Osteoblast (primary cell): ENCODE measurements around the gene ATP5PO. TPM values are rescaled to one million over a fixed set of nuclear protein-coding genes. Genes with fewer than 3 reads are reported as not detected.

ENCODE experiments used
- DNase-seq: peaks from one replicate; pipeline ENCODE4 v3.0.0; 2011; ENCODE audit warnings: low spot score, mixed read lengths; ENCODE audit not compliant: insufficient read length; ENCODE audit errors: missing footprints
- H2AFZ ChIP-seq: 2 replicates; pipeline ENCODE4 v1.6.0; 2011; ENCODE audit warnings: mild to moderate bottlenecking, low read length
- H3K27ac ChIP-seq: 2 replicates; pipeline ENCODE4 v1.5.1; 2011; ENCODE audit warnings: mild to moderate bottlenecking, low read depth, low read length, moderate library complexity
- H3K27me3 ChIP-seq: 2 replicates; pipeline ENCODE4 v1.6.0; 2012; ENCODE audit warnings: mild to moderate bottlenecking, control low read depth, inconsistent platforms, low read length, moderate library complexity; ENCODE audit not compliant: insufficient read depth
- H3K36me3 ChIP-seq: 2 replicates; pipeline ENCODE4 v1.5.1; 2011; ENCODE audit warnings: mild to moderate bottlenecking, low read length, control low read depth, moderate library complexity; ENCODE audit not compliant: insufficient read depth
- H3K4me1 ChIP-seq: 2 replicates; pipeline ENCODE4 v1.5.1; 2011; ENCODE audit warnings: mild to moderate bottlenecking, low read length, control low read depth, moderate library complexity; ENCODE audit not compliant: insufficient read depth
- H3K4me2 ChIP-seq: 2 replicates; pipeline ENCODE4 v1.6.0; 2011; ENCODE audit warnings: mild to moderate bottlenecking, low read length; ENCODE audit not compliant: insufficient read depth
- H3K4me3 ChIP-seq: fragments of 200-600 bp; sonication (generic); 3 replicates; pipeline ENCODE4 v1.5.1; 2012; ENCODE audit warnings: mild to moderate bottlenecking, low read length, inconsistent platforms; ENCODE audit not compliant: insufficient read depth
- H3K79me2 ChIP-seq: 2 replicates; pipeline ENCODE4 v1.6.0; 2012; ENCODE audit warnings: mild to moderate bottlenecking, low read length, control low read depth, inconsistent platforms; ENCODE audit not compliant: insufficient read depth
- H3K9me3 ChIP-seq: 2 replicates; pipeline ENCODE4 v1.5.1; 2011; ENCODE audit warnings: low read depth, low read length, control low read depth
- H4K20me1 ChIP-seq: 2 replicates; pipeline ENCODE4 v1.6.0; 2012; ENCODE audit warnings: mild to moderate bottlenecking, low read length, control low read depth; ENCODE audit not compliant: insufficient read depth
- CTCF ChIP-seq: IDR thresholded peaks from 2 replicates; pipeline ENCODE4 v1.5.1; 2011; ENCODE audit warnings: mild to moderate bottlenecking, low read depth, low read length, moderate library complexity; ENCODE audit errors: extremely low read depth
- total RNA-seq: library from RNA; depleted of rRNA; stranded (reverse); fragments of >200 nt; gene quantifications from 2 replicates; pipeline ENCODE4 v1.2.3, GENCODE V29; 2012

Gene ATP5PO
- total RNA-seq, 1 donor = 115 TPM

GRCh38 chr21:33914188-33914587 is 1.4 kb downstream of the ATP5PO start:
- Histone ChIP-seq H3K4me1 (peaks cover 17% of the 10 kb centered on the region), H3K36me3 (peaks cover 32% of the 10 kb centered on the region), H3K79me2 (peaks cover 33% of the 10 kb centered on the region), H3K9me3 (no peaks in the 10 kb centered on the region), H4K20me1 (peaks cover 6% of the 10 kb centered on the region), H3K4me3 (no peak overlapping the region), H2AFZ (no peak overlapping the region), H3K4me2 (peak overlapping the region; percentile 95), H3K27me3 (no peaks in the 10 kb centered on the region), H3K27ac (no peak overlapping the region)
- TF ChIP-seq CTCF = no peak
- no peak for DNase-seq

DNA sequence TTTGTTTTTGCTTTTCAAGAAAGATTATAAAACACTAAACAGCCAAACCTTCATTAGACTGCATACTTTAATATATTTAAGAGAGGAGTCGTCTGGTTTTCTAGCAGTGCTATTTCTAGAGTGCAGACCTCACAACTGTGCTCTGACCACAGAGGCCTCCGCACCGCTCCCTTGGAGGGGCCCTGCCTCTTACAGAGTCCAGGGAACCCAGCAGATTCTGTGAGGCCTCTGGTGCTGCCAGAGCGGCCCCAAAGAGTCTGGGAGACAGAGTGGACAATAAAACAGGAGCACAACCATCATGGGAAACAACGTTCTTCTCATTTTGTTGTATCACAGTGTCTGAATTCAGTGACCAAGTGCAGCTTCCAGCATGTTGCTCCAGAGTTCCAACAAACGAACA is 5.8 kb downstream of the ATP5PO start:
- Histone ChIP-seq H3K36me3 (peaks cover 69% of the 10 kb centered on the region), H3K4me3 (no peak overlapping the region), H3K9me3 (no peaks in the 10 kb centered on the region), H3K27ac (no peak overlapping the region), H3K79me2 (peaks cover 24% of the 10 kb centered on the region), H3K4me2 (no peak overlapping the region), H4K20me1 (peaks cover 9% of the 10 kb centered on the region), H2AFZ (no peak overlapping the region), H3K4me1 (peaks cover 9% of the 10 kb centered on the region), H3K27me3 (no peaks in the 10 kb centered on the region)
- DNase-seq = no peak
- no peak for TF ChIP-seq CTCF

GRCh38 chr21:33908760-33909159 is 6.8 kb downstream of the ATP5PO start:
- peaks cover 75% of the 10 kb centered on the region for H3K36me3 ChIP-seq
- peaks cover 9% of the 10 kb centered on the region for H4K20me1 ChIP-seq
- no peak overlapping the region for H2AFZ ChIP-seq
- H3K4me1 ChIP-seq = no peaks in the 10 kb centered on the region
- DNase-seq = no peak
- no peak overlapping the region for H3K4me3 ChIP-seq
- peaks cover 14% of the 10 kb centered on the region for H3K79me2 ChIP-seq
- H3K9me3 ChIP-seq = no peaks in the 10 kb centered on the region
- no peak for TF ChIP-seq CTCF
- H3K27ac ChIP-seq = no peak overlapping the region
- no peaks in the 10 kb centered on the region for H3K27me3 ChIP-seq
- no peak overlapping the region for H3K4me2 ChIP-seq

- DNase-seq = no peak
- TF ChIP-seq CTCF = no peak
- Histone ChIP-seq H3K36me3 (peaks cover 55% of the 10 kb centered on the region), H3K4me1 (no peaks in the 10 kb centered on the region), H3K27me3 (no peaks in the 10 kb centered on the region), H4K20me1 (peaks cover 3% of the 10 kb centered on the region), H3K4me2 (no peak overlapping the region), H3K4me3 (no peak overlapping the region), H2AFZ (no peak overlapping the region), H3K79me2 (no peaks in the 10 kb centered on the region), H3K27ac (no peak overlapping the region), H3K9me3 (no peaks in the 10 kb centered on the region)
These were observed 11.6 kb downstream of the ATP5PO start for GRCh38 chr21:33904041-33904440.
